OCI-LY7 (cell line): ENCODE measurements around the gene GLRB.

Source experiments
- CTCF ChIP-seq: fragments of 200-600 bp; sonication (generic); conservative IDR thresholded peaks from 2 replicates; pipeline ENCODE4 v1.5.1; 2014; ENCODE audit warnings: mild to moderate bottlenecking, antibody characterized with exemption, low read length, moderate library complexity, mixed read lengths
- EZH2phosphoT487 ChIP-seq: fragments of 200-600 bp; sonication (generic); IDR thresholded peaks from 2 replicates; pipeline ENCODE4 v1.6.1; 2018; ENCODE audit warnings: low read depth, borderline replicate concordance, mild to moderate bottlenecking, mixed run types, antibody characterized with exemption, low read length, moderate library complexity, mixed read lengths

GRCh38 chr4:157095716-157096115, 19.8 kb downstream of the GLRB start:
- TF ChIP-seq EZH2phosphoT487 (no peak), CTCF (no peak)
